Esophagus mucosa (tissue), 1 donor: ENCODE measurements around the gene C1orf116. TPM values are rescaled to one million over a fixed set of nuclear protein-coding genes. Genes with fewer than 3 reads are reported as not detected.

Source experiments
- ATAC-seq: fragments of 200-7000 bp; cut with Tn5 transposase; one replicate; pipeline ENCODE4 v1.9.1; 2020
- total RNA-seq: library from RNA; stranded (reverse); gene quantifications from one replicate; pipeline ENCODE4 v1.2.4, GENCODE V29; 2023
- donor health status: DM: yes; HTN: yes; CAD: no.

C1orf116 gene
- total RNA-seq = 62.2 TPM

DNA sequence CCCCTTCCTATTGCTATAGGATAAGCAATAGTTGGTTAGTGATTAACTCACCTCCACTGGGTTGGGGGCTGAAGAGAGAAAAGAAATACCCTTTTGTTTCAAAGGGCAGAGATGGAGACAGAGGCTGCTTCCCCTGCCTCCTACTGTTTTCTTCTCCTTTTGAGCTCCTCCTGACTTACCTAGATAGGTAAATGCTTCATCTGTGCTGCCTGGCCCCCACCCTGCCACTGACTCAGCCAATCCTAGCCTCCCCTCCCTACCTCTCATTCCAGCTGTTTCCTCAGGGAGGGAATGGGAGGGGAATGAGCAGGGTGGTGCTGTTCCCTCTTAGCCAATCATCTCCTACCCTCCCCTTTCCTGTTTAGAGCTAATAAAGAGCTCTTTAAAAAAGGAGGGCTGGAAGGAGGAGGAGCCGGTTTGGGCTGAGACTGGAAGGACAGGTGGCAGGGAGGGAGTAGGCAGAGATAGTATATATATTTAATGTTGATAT is at the start of gene C1orf116:
Gene C1orf116 (minus strand): TSS at position 229 of the 490 bp plus-strand sequence. CDS start 5,158 bp downstream, outside the sequence.
- peak; percentile 90 for ATAC-seq

DNA sequence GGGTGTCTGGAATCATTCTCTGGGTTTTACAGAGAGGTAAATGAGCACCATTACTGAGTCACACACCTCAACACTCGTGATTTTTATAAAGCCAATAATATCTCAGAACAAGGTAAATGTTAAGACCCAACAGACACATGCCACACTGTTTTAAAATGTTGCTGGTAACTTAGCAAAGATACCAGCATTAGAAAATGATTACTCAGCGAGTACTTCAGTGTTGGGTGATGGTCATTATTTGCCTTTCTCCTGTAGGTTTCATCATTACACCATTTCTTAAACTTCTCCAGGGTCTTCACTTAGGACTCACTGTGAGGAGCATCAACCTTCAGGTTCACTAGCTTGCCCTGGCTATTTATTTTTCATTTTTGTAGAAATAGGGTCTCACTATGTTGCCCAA is 49.2 kb upstream of the C1orf116 start:
- ATAC-seq = no peak

DNA sequence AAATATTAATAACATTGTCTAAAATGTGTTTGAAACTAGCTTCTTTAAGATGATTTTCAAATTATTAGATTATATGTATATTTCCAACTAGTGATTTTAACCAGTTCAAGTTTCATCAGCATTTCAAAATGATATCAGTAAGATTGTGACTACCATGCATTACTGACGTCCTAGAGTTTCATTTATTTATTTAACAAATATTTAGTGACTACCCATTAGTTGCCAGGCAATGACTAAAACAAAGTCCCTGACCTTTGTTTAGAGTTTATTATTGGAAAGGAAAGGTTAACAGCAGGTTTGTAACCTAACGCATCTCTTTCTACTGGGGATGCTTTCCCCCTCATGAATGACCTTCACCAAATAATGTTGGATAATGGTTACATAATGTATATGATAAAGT is 48.5 kb upstream of the C1orf116 start:
- ATAC-seq = no peak

DNA sequence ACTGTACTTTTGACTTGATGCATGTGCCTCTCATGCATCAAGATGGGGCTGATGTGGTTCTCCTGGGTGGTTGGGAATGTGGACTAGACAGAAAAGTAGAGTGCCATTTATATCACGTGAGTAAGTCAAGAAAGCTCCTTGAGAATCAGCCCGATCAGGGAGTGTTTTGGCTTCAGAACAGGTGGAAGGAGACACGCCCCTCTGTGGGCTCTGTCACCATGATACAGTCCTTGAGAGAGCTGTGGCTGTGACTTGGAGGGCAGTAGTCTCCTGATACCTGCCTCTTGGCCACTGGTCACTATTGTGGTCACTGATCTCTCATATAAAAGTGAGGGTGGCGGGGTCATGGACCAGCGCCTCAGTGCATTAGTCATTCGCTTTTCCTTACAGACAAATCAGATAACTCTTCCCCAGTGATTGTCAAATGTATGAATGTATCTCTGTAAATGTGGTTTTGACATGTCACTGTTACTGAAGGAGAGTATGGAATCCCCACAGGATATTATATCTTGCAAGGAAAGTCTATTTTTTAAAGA is 47.2 kb upstream of the C1orf116 start:
- ATAC-seq = no peak

DNA sequence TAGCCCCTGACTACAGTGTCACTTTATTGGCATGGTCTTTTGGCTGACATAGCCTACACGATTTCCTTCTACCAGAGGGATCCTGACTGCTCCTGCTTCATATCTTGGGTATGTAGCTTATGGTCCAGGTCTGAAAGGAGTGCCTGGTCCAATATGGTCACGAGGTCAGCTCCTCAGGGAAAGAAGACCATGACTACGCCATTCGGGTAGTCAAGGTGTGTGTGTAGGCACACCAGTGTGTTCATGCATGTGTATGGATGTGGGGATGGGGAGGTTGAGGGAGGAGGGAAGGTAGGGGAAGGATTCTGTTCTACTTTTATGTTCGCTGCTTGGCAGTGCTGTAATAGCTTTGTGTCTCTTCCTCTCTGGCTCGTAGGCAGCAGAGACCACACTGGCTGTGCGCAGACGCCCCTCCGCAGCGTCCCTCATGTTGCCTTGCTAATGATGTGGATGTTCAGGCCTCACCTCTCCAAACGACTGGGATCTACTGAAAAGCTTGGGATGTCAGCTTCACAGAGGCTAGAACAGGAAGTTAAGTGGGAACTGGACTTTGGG is 46.1 kb upstream of the C1orf116 start:
- no peak for ATAC-seq

DNA sequence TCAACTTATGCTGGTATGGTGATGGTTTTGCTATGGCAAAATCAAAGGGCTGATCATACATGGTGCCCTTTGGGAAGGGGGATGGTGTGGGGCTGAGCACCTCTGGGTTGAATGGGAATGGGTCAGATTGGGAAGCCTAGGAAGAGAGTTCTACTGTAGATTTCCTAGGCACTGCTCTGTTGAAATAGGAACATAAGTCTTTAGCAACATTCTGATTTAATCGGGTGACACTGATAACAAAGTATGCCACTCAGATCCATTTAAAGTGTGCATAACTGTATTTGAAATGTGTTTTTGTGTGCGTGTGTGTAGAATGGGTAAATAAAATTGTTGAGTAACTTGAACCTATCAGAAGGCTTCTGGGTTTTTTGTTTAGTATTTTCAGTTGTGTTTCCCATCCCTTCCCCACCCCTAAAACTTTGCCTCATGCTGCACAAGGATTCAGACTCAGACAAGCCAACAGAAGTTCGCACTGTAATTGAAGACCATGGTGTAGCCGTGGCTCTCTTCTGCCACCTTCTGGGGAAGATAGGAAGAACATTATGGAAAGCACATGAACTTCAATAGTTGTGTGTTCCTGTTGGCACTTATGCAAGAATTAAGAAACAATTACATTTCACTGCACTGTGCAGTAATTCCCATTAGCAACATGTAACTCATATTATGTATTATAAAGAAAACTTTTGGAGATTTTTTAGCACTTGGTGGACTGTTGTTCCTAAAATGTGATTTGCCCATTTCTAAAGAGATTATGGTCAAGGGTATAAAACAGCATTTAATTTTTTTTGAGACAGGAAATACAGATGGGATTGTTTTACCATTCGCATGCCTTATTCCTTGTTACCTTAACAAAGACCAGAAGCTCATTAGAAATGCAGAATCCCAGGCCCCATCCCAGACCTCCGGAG is 45.2 kb upstream of the C1orf116 start:
- peak; percentile 83 for ATAC-seq

DNA sequence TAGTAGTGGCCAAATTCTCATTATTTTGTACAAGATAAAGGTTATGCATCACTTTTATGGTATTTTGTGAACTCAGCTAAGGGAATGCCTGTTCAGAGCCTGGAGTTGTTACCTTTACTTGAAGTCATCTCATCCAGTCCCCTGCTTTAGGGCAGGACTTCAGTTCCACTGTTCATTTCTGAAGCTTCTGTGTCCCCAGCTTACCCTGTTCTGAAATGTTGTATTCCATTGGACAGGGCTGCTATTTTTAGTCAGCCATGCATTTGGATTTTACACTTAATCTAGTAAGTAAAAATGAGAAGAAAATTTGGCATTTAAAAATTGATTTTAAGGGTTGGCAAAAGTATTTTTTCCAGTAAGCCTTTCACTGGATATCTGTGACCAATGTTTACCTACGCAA is 44.5 kb upstream of the C1orf116 start:
- ATAC-seq = no peak

DNA sequence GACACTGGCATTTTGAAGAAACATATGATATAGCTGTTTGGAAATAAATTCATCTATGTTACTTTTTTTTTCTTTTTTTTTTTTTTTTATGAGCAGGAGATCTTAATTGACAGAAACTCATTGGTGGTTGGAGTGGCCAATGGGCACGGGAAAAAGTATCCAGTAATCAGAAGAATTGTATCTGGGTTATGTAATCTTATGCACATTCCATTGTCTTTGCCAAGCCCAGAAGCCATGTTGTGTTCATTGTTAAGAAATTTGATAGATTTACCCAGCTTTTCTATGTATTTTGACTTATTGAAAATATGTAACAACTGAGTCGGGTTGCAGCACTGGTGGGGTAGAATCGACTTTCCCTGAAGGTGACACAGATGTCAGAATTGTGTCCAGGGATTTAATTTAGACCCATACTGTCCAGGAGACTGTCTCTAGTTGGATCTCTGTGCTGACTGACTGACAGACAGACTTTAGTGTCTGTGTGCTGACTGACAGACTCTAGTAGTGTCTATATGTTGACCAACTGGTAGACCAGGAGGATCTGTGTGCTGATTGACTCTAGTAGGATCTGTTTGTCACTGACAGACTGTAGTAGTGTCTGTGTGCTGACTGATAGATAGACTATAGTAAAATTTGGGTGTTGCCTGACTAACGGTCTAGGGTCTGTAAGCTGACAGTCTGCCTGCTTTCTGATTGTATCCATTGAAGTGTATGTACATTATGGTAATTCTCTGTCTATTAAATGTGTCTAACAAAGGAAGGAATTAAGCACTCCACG is 43.8 kb upstream of the C1orf116 start:
- no peak for ATAC-seq

DNA sequence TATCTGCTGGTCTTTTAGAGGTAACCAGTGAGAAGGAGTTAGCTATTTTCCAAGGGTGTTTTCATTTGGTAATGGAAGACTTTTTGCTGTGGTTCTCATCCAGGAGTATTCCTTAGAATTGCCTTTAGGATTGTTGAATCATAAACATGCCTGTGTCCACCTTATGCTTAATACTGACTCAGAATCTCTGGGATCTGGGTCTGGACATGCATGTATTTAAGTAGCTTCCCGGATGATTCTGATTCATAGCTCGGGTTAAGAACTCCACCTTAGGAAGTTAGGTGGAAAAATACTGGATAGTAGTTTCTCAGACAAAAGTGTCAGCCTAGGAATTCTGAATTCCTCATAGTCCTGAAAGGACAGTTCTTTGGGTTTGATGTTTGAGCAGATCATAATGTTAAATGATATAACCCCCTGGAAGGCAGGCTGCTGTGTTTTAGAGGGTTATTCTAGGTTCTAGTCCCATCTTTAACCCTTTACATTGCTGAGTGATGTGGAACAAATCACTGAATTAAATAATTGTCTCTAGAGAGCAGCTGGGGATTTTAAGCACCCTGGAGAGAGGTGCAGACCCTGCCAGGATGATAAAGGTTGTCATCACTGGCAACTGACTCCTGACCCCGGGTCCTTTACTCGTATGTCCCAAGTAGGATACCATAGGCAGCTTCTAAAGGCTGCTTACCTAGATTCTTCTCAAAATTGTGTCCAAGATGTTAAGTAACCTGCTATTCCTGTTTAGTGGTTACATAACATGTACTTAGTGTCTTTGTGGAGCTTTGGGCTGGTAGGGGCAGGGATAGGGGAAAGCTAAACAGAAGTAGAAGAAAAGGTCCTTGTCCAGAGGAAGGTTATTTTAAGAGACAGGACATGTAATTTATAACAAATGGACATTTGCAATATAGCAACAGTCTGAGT is 41.6 kb upstream of the C1orf116 start:
- ATAC-seq = peak; percentile 70

DNA sequence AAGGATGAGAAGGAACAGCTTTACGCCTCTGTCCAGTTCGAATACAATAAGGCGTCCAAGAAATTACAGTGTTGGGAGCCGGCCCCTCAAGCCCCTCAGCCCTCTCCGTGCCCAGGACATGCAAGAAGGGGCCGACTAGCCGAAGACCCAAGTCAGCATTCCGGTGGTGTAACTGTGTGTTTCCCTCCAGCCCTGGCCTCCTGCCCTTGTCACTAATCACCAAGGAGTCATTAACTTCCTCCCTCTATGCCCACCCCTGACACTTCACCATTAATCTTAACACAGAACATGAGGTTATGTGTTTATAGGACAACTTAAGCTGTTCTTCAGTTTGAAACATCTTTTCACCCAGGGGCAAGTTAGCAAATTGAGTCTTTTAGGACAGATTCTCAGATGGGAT is 39.7 kb upstream of the C1orf116 start:
- ATAC-seq = no peak

DNA sequence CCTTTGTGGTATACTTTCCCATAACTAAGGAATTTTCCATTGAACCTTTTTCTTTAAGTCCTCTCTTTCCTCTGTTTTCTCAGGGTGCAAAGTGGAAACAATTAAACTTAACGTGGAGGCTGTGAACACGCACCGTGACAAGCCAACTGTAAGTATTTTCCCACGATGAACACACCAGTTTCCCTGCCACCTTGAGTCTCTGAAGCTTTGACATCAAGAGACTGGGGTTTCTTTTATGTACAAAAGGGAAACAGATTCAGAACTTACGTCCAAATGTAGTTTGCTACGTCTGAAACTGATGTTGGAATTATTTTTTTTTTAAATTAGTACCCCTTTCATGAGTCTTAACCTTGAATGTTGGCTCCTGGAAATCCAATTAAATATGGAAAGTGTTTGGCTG is 38.9 kb upstream of the C1orf116 start:
- no peak for ATAC-seq

DNA sequence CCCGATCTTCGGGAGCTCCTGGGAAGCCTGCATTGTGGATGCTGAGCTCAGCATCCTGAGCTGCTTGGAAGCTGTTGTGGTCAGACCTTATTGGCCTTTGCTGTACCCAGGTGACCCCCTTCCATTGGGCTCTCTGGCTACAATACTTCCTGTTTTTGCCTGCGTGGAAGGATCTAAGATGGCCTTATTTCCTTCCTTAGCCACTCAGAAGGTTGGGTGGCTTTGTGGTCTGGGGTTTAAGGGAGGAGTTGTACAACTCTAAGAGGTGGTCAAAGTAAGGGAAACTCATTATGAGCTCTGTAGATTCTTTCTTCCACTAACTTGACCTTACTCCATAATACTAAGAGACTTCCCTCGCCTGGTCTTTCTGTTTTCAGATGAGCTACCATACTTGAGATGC is 38.3 kb upstream of the C1orf116 start:
- no peak for ATAC-seq

DNA sequence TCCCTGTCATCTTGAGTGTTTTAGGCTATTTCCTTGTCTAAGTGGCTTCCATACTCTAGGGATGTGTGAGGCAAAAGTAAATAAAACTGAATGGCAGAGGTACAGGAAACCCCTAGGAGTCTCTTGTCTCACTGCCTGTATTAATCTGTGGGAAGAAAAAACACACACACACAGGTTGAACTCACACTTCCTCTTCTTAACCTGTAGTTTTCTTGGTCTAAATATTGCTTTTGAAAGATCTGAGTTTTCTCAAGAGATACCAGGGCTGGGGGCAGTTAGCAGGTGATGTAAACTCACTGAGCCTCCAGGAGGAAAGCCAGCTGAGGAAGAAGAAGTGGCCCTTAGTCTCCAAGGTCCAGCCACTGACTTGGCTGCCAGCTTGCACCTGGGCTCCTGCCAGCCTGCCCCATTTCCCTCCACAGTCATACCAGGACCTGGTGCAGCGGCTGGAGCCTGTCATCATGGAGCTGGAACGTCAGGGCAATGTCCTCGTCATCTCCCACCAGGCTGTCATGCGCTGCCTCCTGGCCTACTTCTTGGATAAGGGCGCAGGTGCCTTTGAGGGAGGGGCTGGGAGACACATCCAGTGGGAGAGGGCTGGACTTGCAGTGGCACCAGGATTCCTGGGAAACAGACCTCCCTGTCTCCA is 37.4 kb upstream of the C1orf116 start:
- no peak for ATAC-seq

DNA sequence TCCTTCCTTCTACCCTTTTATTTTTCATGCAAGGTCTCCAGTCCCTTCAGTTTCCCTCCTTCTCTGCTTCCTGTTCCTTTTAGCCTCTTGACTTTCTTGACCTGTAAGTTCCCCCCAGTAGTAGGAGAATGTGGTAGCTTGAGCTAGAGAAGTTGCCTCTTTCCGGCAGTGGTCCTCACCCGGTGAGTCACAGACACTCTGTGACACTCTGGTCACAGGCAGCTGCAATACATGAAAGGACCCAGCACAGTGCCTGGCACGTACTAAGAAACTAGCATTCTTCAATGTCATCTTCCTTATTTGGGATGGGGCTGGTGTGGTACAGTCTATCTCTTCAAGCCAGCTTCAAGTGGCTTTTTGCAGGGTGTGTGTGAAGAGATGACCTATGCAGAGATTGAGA is 36.5 kb upstream of the C1orf116 start:
- no peak for ATAC-seq

DNA sequence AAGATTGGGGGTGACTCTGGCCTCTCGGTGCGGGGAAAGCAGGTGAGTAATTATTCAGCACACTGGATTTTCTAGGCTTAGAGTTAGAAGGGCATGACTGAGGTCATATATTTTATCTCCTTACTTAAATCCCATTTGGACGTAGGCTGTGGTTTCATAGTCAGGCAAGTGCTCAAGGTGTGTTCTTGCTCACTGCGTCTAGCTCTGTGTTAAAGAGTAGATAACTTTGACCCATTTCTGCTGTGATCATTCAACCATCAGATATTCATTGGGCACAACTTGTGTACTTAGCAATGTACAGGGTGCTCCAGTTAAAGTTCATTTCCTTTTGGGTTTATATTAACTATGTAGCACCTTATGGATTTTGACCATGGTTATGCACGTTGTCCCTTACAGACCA is 35.1 kb upstream of the C1orf116 start:
- ATAC-seq = no peak

DNA sequence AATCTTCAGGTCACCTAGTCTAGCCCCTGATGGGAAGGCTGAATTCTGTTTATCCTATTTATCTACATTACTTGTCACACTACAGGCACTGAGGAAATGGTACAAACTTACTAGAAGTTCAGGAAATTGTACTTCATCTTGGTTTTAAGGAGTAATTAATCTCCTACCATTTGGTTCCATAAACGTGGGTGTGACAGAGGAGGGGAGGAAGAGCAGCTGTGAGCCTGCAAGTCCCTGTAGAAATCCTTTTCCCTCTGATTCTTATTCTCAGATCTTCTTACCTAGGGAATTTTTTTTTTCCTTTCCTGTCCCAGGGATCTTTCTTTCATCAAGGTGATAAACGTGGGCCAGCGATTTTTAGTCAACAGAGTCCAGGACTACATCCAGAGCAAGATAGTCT is 34.6 kb upstream of the C1orf116 start:
- ATAC-seq = no peak

DNA sequence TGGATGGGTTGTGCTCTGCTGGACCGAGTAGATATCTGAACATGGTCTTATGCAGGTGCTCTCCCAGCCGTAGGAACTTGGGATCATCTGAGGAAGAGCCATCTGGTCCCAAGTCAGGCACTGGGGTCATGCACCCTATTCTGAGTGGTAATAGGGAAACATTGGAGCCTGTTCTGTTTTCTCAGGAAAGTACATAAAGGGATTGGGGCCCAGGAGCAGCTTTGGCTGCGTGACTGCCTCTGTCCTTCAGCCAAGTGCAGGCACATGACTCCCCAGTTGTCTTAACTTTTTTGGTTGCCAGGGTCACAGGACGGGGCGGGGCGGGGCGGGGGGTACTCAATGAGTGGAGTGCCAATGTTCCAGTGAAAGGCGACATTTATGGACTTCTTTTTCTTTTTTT is 32.0 kb upstream of the C1orf116 start:
- ATAC-seq = no peak

DNA sequence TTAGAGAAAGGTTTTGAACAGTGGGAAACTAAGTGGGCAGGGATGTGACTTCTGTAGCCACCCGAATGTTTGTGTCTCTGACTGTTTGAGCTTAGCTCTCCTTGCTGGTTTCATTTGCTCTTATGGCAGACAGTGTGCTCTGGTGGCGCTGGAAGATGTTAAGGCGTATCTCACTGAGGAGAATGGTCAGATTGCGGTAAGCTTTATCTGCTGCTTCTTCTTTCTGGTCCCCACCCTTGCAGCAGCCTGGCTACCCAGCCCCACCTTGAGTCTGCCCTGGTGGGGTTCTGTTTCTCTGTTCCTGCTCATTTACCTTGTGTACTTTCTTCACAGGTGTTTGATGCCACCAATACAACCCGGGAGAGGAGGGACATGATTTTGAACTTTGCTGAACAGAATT is 30.5 kb upstream of the C1orf116 start:
- ATAC-seq = no peak

DNA sequence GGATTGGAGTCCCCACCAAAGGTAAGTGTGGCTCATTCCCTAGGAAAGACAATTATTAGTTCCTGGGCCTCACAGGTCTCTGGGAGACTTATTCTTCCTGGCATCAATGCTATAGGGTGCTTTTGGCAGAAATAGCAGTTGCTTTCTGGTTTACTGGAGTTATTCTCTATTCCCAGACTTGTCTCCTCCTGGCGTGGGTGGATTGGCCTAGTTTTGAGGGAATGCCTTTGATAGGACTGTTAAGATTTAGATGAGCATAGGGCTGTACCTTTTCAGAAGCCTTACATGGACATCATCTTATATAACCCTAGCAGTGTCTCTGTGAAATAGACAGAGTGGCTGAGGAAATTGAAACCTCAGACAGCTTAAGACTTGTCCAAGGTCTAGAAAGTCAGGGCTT is 29.5 kb upstream of the C1orf116 start:
- no peak for ATAC-seq

DNA sequence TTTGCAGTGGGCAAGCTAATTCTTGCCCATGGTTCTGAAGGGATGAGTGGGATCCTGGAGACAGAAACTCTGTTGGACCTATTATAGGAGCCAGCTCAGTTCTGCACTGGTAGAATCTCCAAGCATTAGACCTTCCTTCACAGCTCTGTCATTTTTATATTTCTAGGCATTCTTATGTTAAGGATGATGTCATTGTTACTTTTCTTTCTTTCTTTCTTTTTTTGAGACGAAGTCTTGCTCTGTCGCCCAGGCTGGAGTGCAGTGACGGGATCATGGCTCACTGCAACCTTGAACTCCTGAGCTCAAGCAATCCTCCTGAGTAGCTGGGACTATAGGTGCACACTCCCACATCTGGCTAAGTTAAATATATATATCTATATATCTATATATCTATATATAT is 28.0 kb upstream of the C1orf116 start:
- ATAC-seq = no peak

DNA sequence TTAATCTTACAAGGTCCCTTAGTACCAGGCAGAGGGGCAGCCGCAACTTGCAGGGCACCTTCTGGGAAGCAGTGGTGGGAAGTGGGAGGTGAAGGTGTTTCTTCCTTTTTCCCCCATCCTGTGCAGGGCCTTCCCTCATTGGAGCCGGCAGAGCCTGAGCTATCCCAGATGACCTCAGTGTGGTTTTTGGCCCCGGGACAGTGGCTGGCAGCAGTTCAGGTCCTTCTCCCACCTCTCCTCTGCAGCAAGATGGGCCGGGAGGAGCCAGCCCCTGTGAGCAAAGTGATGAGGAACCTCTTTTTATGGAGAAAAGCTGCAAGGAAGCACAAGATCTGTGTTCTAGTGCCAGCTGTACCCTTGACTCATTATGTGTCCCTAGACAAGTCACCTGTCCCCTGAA is 27.3 kb upstream of the C1orf116 start:
- no peak for ATAC-seq
